ENCODE measurements around the gene CBX6.
A peak's percentile ranks its signal among the peaks of the same experiment; 100 is the strongest.

CBX6 gene

GRCh38 chr22:38872172-38872830 is at the start of gene CBX6:
CBX6 (minus strand) TSS chr22:38872216; CDS start chr22:38872190, 26 bp downstream.
- DNase-seq: peak; percentile 93

- DNase-seq: no peak
These were observed 49.8 kb upstream of the CBX6 start for GRCh38 chr22:38921806-38922205.

- no peak for DNase-seq
These were observed 49.1 kb upstream of the CBX6 start for GRCh38 chr22:38921120-38921519.

- DNase-seq: no peak
These were observed 47.7 kb upstream of the CBX6 start for GRCh38 chr22:38919631-38920190.

- DNase-seq: no peak
These were observed 39.4 kb upstream of the CBX6 start for GRCh38 chr22:38911434-38911833.

GRCh38 chr22:38907767-38908166 is 35.8 kb upstream of the CBX6 start:
- DNase-seq: no peak

- DNase-seq: no peak
These were observed 34.0 kb upstream of the CBX6 start for GRCh38 chr22:38906052-38906451.

- peak; percentile 7 for DNase-seq
These were observed 32.1 kb upstream of the CBX6 start for GRCh38 chr22:38904052-38904617.

- DNase-seq: no peak
These were observed 29.2 kb upstream of the CBX6 start for GRCh38 chr22:38901111-38901641.

- DNase-seq: no peak
These were observed 28.7 kb upstream of the CBX6 start for GRCh38 chr22:38900677-38901076.

GRCh38 chr22:38891256-38891655 is 19.2 kb upstream of the CBX6 start:
- no peak for DNase-seq

- DNase-seq: no peak
These were observed 18.4 kb upstream of the CBX6 start for GRCh38 chr22:38890377-38890776.

- DNase-seq: no peak
These were observed 14.3 kb upstream of the CBX6 start for GRCh38 chr22:38886333-38886732.

- no peak for DNase-seq
These were observed 11.1 kb upstream of the CBX6 start for GRCh38 chr22:38882972-38883622.

GRCh38 chr22:38881997-38882879 is 10.2 kb upstream of the CBX6 start:
- DNase-seq: no peak

GRCh38 chr22:38881464-38881871 is 9.5 kb upstream of the CBX6 start:
- DNase-seq: no peak

- DNase-seq: no peak
These were observed 7.9 kb upstream of the CBX6 start for GRCh38 chr22:38879961-38880360.

- no peak for DNase-seq
These were observed 7.2 kb upstream of the CBX6 start for GRCh38 chr22:38879108-38879729.

- DNase-seq: no peak
These were observed 6.0 kb upstream of the CBX6 start for GRCh38 chr22:38878001-38878400.

- no peak for DNase-seq
These were observed 2.7 kb upstream of the CBX6 start for GRCh38 chr22:38874529-38875222.

Data from NCI-H2171 treated with DMSO at 0.1 percent for 48 hours (cell line).